ENCODE results near the gene RBPMS2.

RBPMS2 gene

GRCh38 chr15:64782751-64783150, 7.4 kb upstream of the RBPMS2 start:
- TF ChIP-seq CTCF (IDR thresholded peaks at IDR 0.05; ENCODE audit: borderline replicate concordance, control extremely low read depth, extremely low read depth, insufficient read depth, missing control alignments): no peak
- DNase-seq (ENCODE audit: low spot score): no peak
- in situ Hi-C loops (cut with MboI; ENCODE audit: low sequenced_read_pairs, unreplicated experiment): no loop called here

- in situ Hi-C loops (cut with MboI; ENCODE audit: low sequenced_read_pairs, unreplicated experiment): no loop called here
- TF ChIP-seq CTCF (IDR thresholded peaks at IDR 0.05; ENCODE audit: borderline replicate concordance, control extremely low read depth, extremely low read depth, insufficient read depth, missing control alignments): no peak
- no peak for DNase-seq (ENCODE audit: low spot score)
Measured at GRCh38 chr15:64781299-64781698, 5.9 kb upstream of the RBPMS2 start.

- TF ChIP-seq CTCF (IDR thresholded peaks at IDR 0.05; ENCODE audit: borderline replicate concordance, control extremely low read depth, extremely low read depth, insufficient read depth, missing control alignments): no peak
- in situ Hi-C loops (cut with MboI; ENCODE audit: low sequenced_read_pairs, unreplicated experiment): no loop called here
- DNase-seq (ENCODE audit: low spot score): no peak
Measured at GRCh38 chr15:64780600-64781156, 5.3 kb upstream of the RBPMS2 start.

- in situ Hi-C loops (cut with MboI; ENCODE audit: low sequenced_read_pairs, unreplicated experiment): no loop called here
- TF ChIP-seq CTCF (IDR thresholded peaks at IDR 0.05; ENCODE audit: borderline replicate concordance, control extremely low read depth, extremely low read depth, insufficient read depth, missing control alignments): no peak
- DNase-seq (ENCODE audit: low spot score): no peak
Measured at GRCh38 chr15:64779630-64780029, 4.2 kb upstream of the RBPMS2 start.

GRCh38 chr15:64779024-64779423, 3.6 kb upstream of the RBPMS2 start:
- TF ChIP-seq CTCF (IDR thresholded peaks at IDR 0.05; ENCODE audit: borderline replicate concordance, control extremely low read depth, extremely low read depth, insufficient read depth, missing control alignments): no peak
- in situ Hi-C loops (cut with MboI; ENCODE audit: low sequenced_read_pairs, unreplicated experiment): no loop called here
- no peak for DNase-seq (ENCODE audit: low spot score)

GRCh38 chr15:64776402-64776786, 1.0 kb upstream of the RBPMS2 start:
- TF ChIP-seq CTCF (IDR thresholded peaks at IDR 0.05; ENCODE audit: borderline replicate concordance, control extremely low read depth, extremely low read depth, insufficient read depth, missing control alignments): no peak
- no peak for DNase-seq (ENCODE audit: low spot score)

More at GRCh38 chr15:64776402-64776786, 1.0 kb upstream of the RBPMS2 start:
- in situ Hi-C loops (cut with MboI; ENCODE audit: low sequenced_read_pairs, unreplicated experiment): no loop called here
